ENCODE results near the gene TRIM45.

The TRIM45 gene

GRCh38 chr1:117087686-117088085, 33.9 kb downstream of the TRIM45 start:
- no peak overlapping the region for H3K27ac ChIP-seq (replicated peaks)
- no peak overlapping the region for H3K4me3 ChIP-seq (replicated peaks; ENCODE audit: insufficient read depth, low read length)
- no peaks in the 10 kb centered on the region for H3K27me3 ChIP-seq (ENCODE audit: insufficient read depth, poor library complexity, severe bottlenecking)
- no peak for DNase-seq (ENCODE audit: low read depth in 1 of 2, low spot score in 1 of 2)
- TF ChIP-seq REST (IDR thresholded peaks at IDR 0.05; ENCODE audit: insufficient replicate concordance, low read depth): no peak

GRCh38 chr1:117084231-117084630, 37.3 kb downstream of the TRIM45 start:
- Histone ChIP-seq H3K27me3 (ENCODE audit: insufficient read depth, poor library complexity, severe bottlenecking) (no peaks in the 10 kb centered on the region), H3K27ac (replicated peaks) (no peak overlapping the region), H3K4me3 (replicated peaks; ENCODE audit: insufficient read depth, low read length) (no peak overlapping the region)
- no peak for TF ChIP-seq REST (IDR thresholded peaks at IDR 0.05; ENCODE audit: insufficient replicate concordance, low read depth)
- no peak for TF ChIP-seq CTCF (IDR thresholded peaks at IDR 0.05; ENCODE audit: insufficient read depth, low read length)
- no peak for TF ChIP-seq GABPA (IDR thresholded peaks at IDR 0.05; ENCODE audit: low read depth)
- TF ChIP-seq SPI1 (IDR thresholded peaks at IDR 0.05; ENCODE audit: borderline replicate concordance, low read depth): no peak
- TF ChIP-seq POLR2AphosphoS5 (IDR thresholded peaks at IDR 0.05; ENCODE audit: low read depth): no peak
- no peak for DNase-seq (ENCODE audit: low read depth in 1 of 2, low spot score in 1 of 2)

GRCh38 chr1:117079737-117080136, 41.8 kb downstream of the TRIM45 start:
- Histone ChIP-seq H3K4me3 (replicated peaks; ENCODE audit: insufficient read depth, low read length) (no peak overlapping the region), H3K27me3 (ENCODE audit: insufficient read depth, poor library complexity, severe bottlenecking) (no peaks in the 10 kb centered on the region), H3K27ac (replicated peaks) (no peak overlapping the region)
- no peak for TF ChIP-seq POLR2AphosphoS5 (IDR thresholded peaks at IDR 0.05; ENCODE audit: low read depth)
- TF ChIP-seq CTCF (IDR thresholded peaks at IDR 0.05; ENCODE audit: insufficient read depth, low read length): no peak
- no peak for TF ChIP-seq GABPA (IDR thresholded peaks at IDR 0.05; ENCODE audit: low read depth)
- TF ChIP-seq REST (IDR thresholded peaks at IDR 0.05; ENCODE audit: insufficient replicate concordance, low read depth): no peak
- no peak for TF ChIP-seq SPI1 (IDR thresholded peaks at IDR 0.05; ENCODE audit: borderline replicate concordance, low read depth)
- no peak for DNase-seq (ENCODE audit: low read depth in 1 of 2, low spot score in 1 of 2)

GRCh38 chr1:117077267-117077666, 44.3 kb downstream of the TRIM45 start:
- Histone ChIP-seq H3K27me3 (ENCODE audit: insufficient read depth, poor library complexity, severe bottlenecking) (no peaks in the 10 kb centered on the region), H3K4me3 (replicated peaks; ENCODE audit: insufficient read depth, low read length) (no peak overlapping the region), H3K27ac (replicated peaks) (no peak overlapping the region)
- TF ChIP-seq REST (IDR thresholded peaks at IDR 0.05; ENCODE audit: insufficient replicate concordance, low read depth): no peak
- TF ChIP-seq POLR2AphosphoS5 (IDR thresholded peaks at IDR 0.05; ENCODE audit: low read depth): no peak
- no peak for TF ChIP-seq CTCF (IDR thresholded peaks at IDR 0.05; ENCODE audit: insufficient read depth, low read length)
- no peak for TF ChIP-seq SPI1 (IDR thresholded peaks at IDR 0.05; ENCODE audit: borderline replicate concordance, low read depth)
- TF ChIP-seq GABPA (IDR thresholded peaks at IDR 0.05; ENCODE audit: low read depth): no peak
- DNase-seq (ENCODE audit: low read depth in 1 of 2, low spot score in 1 of 2): no peak

All from HL-60 (cell line).